C4-2B (cell line): ENCODE data around the gene GLI3.

ENCODE experiments used
- CTCF ChIP-seq: fragments of 450-650 bp; conservative IDR thresholded peaks from 2 replicates; pipeline ENCODE4 v1.5.1; 2017; ENCODE audit warnings: mild to moderate bottlenecking
- ZFX ChIP-seq: fragments of 450-650 bp; IDR thresholded peaks from 2 replicates; pipeline ENCODE4 v1.6.1; 2017

- TF ChIP-seq CTCF (no peak), ZFX (no peak)
These were observed 171.1 kb downstream of the GLI3 start for GRCh38 chr7:42065942-42066341.
